Right lobe of liver (tissue), 4 donors: ENCODE results near the gene PRKCI.

Source experiments
- CTCF ChIP-seq, 4 donors: fragments of 200-600 bp in 3 of 4; fragments of 450-650 bp in 1 of 4; IDR thresholded peaks; one replicate each; pipeline versions ENCODE4 v1.5.1 to v1.8.0; 2016 to 2022; ENCODE audit warnings: antibody characterized with exemption in 4 of 4, mild to moderate bottlenecking in 2 of 4
- POLR2A ChIP-seq: fragments of 450-650 bp; IDR thresholded peaks from one replicate; pipeline ENCODE4 v1.6.1; 2017; ENCODE audit warnings: antibody characterized with exemption, mild to moderate bottlenecking
- donor health status: DM: no; HTN: no; CAD: no.
- donor health status: DM: no; HTN: no; CAD: no.
- donor health status: DM: no; HTN: yes; CAD: no.

GRCh38 chr3:170211668-170212067, 10.6 kb upstream of the PRKCI start:
- TF ChIP-seq POLR2A (no peak), CTCF (IDR thresholded peaks at IDR 0.05) (no peak)
